Retinal pigment epithelial cell (primary cell): ENCODE results near the gene GRIN1.

Experiments used
- DNase-seq: peaks from one replicate; pipeline ENCODE4 v3.0.0-alpha.2; 2010; ENCODE audit warnings: low read depth
- H3K4me3 ChIP-seq: 2 replicates; pipeline ENCODE4 v1.5.1; 2011; ENCODE audit warnings: mild to moderate bottlenecking, low read length, control low read depth, moderate library complexity
- CTCF ChIP-seq: conservative IDR thresholded peaks from 2 replicates; pipeline ENCODE4 v1.5.1; 2011; ENCODE audit warnings: low read depth, low read length, control low read depth, inconsistent platforms

The GRIN1 gene

DNA sequence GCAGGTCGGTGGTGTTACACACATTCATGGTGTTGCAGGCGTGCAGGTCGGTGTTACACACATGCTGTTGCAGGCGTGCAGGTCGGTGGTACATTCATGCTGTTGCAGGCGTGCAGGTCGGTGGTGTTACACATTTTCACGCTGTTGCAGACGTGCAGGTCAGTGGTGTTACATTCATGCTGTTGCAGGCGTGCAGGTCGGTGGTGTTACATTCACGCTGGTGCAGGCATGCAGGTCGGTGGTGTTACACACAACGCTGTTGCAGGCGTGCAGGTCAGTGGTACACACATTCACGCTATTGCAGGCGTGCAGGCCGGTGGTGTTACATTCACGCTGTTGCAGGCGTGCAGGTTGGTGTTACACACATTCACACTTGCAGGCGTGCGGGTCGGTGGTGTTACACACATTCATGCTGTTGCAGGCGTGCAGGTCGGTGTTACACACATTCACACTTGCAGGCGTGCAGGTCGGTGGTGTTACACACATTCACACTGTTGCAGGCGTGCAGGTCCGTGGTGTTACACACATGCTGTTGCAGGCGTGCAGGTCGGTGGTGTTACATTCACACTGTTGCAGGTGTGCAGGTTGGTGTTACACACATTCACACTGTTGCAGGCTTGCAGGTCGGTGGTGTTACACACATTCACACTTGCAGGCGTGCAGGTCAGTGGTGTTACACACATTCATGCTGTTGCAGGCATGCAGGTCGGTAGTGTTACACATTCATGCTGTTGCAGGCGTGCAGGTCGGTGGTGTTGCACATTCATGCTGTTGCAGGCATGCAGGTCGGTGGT is 35.6 kb upstream of the GRIN1 start:
- DNase-seq, result no peak
- H3K4me3 ChIP-seq, result no peak overlapping the region
- TF ChIP-seq CTCF, result no peak

- no peak for DNase-seq
- H3K4me3 ChIP-seq, result no peak overlapping the region
- TF ChIP-seq CTCF, result no peak
Measured at GRCh38 chr9:137105814-137106661, 32.9 kb upstream of the GRIN1 start.

GRCh38 chr9:137106662-137107250 is 32.2 kb upstream of the GRIN1 start:
- no peak for TF ChIP-seq CTCF
- H3K4me3 ChIP-seq, result no peak overlapping the region
- DNase-seq, result no peak

DNA sequence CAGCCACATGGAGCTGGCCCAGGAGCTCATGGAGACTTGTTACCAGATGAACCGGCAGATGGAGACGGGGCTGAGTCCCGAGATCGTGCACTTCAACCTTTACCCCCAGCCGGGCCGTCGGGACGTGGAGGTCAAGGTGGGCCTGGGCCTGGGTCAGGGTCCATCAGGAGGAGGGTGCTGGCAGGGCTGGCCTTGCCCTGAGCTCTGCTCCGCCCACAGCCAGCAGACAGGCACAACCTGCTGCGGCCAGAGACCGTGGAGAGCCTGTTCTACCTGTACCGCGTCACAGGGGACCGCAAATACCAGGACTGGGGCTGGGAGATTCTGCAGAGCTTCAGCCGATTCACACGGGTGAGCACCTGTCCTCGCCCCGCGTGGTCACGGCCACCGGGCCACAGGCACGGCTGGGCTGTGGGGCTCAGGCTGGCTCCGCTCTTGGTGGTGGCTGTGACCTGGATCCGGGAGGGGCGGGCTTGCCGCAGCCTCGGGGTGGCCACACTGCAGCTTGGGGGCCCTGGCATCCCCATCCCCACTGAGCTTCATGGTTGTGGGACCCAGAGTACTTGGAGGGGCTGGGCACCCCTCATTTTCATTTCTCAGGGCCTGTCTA is 31.5 kb upstream of the GRIN1 start:
- H3K4me3 ChIP-seq, result no peak overlapping the region
- TF ChIP-seq CTCF, result no peak
- DNase-seq, result no peak

GRCh38 chr9:137107982-137108381 is 31.0 kb upstream of the GRIN1 start:
- TF ChIP-seq CTCF, result no peak
- no peak overlapping the region for H3K4me3 ChIP-seq
- DNase-seq, result no peak

DNA sequence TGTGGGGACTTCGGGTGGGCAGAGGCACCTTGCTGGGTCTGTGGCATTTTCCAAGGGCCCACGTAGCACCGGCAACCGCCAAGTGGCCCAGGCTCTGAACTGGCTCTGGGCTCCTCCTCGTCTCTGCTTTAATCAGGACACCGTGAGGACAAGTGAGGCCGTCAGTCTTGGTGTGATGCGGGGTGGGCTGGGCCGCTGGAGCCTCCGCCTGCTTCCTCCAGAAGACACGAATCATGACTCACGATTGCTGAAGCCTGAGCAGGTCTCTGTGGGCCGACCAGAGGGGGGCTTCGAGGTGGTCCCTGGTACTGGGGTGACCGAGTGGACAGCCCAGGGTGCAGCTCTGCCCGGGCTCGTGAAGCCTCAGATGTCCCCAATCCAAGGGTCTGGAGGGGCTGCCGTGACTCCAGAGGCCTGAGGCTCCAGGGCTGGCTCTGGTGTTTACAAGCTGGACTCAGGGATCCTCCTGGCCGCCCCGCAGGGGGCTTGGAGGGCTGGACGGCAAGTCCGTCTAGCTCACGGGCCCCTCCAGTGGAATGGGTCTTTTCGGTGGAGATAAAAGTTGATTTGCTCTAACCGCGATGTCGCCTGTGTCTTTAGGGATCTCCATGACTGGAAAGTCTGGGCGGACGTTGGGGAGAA is 30.2 kb upstream of the GRIN1 start:
- H3K4me3 ChIP-seq, result no peak overlapping the region
- no peak for TF ChIP-seq CTCF
- DNase-seq, result no peak
